ENCODE measurements around the gene CUTA. TPM values are rescaled to one million over a fixed set of nuclear protein-coding genes. Genes with fewer than 3 reads are reported as not detected.
"Not testable (repeated sequence)": the region's sequence is repeated elsewhere in the genome, so short reads cannot be mapped to it uniquely, and the experiment has no call there.

The CUTA gene
- polyA plus RNA-seq, 1 experiment = 298 TPM

DNA sequence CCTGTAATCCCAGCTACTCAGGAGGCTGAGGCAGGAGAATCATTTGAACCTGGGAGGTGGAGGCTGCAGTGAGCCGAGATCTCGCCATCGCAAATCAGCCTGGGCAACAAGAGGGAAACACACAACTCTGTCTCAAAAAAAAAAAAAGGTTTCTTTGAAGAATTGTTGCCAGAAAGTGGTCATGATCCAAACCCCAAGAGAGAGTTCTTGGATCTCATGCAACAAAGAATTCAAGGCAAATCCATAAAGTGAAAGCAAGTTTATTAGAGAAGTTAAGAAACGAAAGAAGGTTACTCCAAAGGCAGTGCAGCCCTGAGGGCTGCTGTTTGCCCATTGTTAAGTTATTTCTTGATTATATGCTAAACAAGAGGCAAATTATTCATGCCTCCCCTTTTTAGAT, 40.7 kb downstream of the CUTA start:
- no peak overlapping the region for H3K27ac ChIP-seq (ENCODE audit: low read depth, low read length)
- H3K27me3 ChIP-seq (ENCODE audit: control insufficient read depth, insufficient read depth, low read length) = no peaks in the 10 kb centered on the region
- TF ChIP-seq, protein P1, sequence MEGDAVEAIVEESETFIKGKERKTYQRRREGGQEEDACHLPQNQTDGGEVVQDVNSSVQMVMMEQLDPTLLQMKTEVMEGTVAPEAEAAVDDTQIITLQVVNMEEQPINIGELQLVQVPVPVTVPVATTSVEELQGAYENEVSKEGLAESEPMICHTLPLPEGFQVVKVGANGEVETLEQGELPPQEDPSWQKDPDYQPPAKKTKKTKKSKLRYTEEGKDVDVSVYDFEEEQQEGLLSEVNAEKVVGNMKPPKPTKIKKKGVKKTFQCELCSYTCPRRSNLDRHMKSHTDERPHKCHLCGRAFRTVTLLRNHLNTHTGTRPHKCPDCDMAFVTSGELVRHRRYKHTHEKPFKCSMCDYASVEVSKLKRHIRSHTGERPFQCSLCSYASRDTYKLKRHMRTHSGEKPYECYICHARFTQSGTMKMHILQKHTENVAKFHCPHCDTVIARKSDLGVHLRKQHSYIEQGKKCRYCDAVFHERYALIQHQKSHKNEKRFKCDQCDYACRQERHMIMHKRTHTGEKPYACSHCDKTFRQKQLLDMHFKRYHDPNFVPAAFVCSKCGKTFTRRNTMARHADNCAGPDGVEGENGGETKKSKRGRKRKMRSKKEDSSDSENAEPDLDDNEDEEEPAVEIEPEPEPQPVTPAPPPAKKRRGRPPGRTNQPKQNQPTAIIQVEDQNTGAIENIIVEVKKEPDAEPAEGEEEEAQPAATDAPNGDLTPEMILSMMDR (IDR thresholded peaks at IDR 0.05; ENCODE audit: low read depth, low read length) = no peak
- H3K9me3 ChIP-seq (ENCODE audit: control insufficient read depth, insufficient read depth, low read length) = no peaks in the 10 kb centered on the region
- no peak for DNase-seq (ENCODE audit: low read depth, low spot score)
- POLR2A ChIA-PET = no interaction called here
- CTCF ChIA-PET = no interaction called here
- no peak overlapping the region for H3K4me3 ChIP-seq (ENCODE audit: low read depth, low read length)

DNA sequence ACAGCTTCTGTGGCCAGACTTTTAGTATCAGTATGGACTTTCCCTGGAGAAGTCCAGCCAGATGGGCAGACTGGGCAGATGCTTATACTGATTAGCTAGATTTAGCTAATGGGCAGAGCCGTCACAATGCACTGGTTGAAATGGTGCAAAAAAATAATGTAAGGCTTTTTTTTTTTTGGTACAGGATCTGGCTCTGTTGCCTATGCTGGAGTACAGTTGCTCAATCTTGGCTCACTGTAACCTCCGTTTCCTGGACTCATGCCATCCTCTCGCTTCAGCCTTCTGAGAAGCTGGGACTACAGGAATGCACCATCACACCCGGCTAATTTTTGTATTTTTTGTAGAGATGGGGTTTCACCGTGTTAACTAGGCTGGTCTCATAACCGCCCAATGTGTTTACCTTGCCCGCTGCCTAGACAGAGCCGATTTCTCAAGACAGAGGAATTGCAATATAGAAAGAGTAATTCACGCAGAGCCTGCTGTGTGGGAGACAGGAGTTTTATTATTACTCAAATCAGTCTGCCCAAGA, 42.7 kb downstream of the CUTA start:
- H3K9me3 ChIP-seq (ENCODE audit: control insufficient read depth, insufficient read depth, low read length) = no peaks in the 10 kb centered on the region
- CTCF ChIA-PET = interaction anchor here (1.2 to 1.5 kb wide), 4 partner anchors 9 to 15 kb away, joined by 3 to 14 read pairs (median 6); no protein-coding TSS in a partner anchor
- TF ChIP-seq, protein P1 (IDR thresholded peaks at IDR 0.05; ENCODE audit: low read depth, low read length) = no peak
- no peaks in the 10 kb centered on the region for H3K27me3 ChIP-seq (ENCODE audit: control insufficient read depth, insufficient read depth, low read length)
- no peak overlapping the region for H3K27ac ChIP-seq (ENCODE audit: low read depth, low read length)
- H3K4me3 ChIP-seq (ENCODE audit: low read depth, low read length) = no peak overlapping the region
- POLR2A ChIA-PET = interaction anchor here (0.7 kb wide), 1 partner anchor 335 kb away, joined by 3 read pairs; no protein-coding TSS in a partner anchor
- DNase-seq (ENCODE audit: low read depth, low spot score) = peak; percentile 59

DNA sequence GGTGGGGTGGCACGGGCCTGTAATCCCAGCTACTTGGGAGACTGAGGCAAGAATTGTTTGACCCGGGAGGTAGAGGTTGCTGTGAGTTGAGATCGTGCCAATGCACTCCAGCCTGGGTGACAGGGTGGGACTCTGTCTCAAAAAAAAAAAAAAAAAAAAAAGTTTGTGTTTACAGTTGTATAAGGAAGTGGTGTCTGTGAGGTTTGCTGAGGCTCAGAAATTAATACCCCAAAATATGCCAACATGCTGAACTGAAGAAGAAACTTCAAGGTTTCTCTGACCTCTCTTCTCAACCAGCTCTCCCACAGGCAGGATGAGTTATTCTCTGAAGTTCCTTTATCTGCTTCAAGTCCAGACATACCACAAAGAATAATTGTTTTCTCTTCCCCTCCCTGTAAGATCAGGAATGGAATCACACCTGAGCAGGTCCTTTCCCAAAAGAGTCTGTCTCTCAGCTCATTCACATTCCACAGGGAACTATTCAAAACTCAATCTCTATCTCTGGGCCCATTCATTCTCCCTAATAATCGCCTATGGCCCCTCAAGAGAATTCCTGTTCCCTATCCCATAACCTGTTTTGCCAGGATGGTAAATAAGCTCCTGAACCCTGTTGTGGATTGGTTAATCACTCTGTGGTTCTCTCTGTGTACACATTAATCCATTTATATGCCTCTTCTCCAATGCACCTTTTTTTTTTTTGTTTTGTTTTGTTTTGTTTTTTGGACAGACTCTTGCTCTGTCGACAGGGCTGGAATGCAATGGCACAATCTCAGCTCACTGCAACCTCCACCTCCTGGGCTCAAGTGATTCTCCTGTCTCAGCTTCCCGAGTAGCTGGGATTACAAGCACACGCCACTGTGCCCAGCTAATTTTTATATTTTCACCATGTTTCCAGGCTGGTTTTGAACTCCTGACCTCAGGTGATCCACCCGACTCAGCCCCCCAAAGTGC, 43.7 kb downstream of the CUTA start:
- CTCF ChIA-PET = interaction anchor here (0.8 to 1.5 kb wide), 3 partner anchors 10 to 337 kb away, joined by 3 to 14 read pairs (median 5); partner anchors contain the start of gene UQCC2
- no peak for DNase-seq (ENCODE audit: low read depth, low spot score)
- H3K27me3 ChIP-seq (ENCODE audit: control insufficient read depth, insufficient read depth, low read length) = no peaks in the 10 kb centered on the region
- TF ChIP-seq, protein P1 (IDR thresholded peaks at IDR 0.05; ENCODE audit: low read depth, low read length) = no peak
- POLR2A ChIA-PET = interaction anchor here (0.7 to 1.1 kb wide), 2 partner anchors 54 to 336 kb away, joined by 3 read pairs; no protein-coding TSS in a partner anchor
- H3K4me3 ChIP-seq (ENCODE audit: low read depth, low read length) = no peak overlapping the region
- no peaks in the 10 kb centered on the region for H3K9me3 ChIP-seq (ENCODE audit: control insufficient read depth, insufficient read depth, low read length)
- H3K27ac ChIP-seq (ENCODE audit: low read depth, low read length) = no peak overlapping the region

DNA sequence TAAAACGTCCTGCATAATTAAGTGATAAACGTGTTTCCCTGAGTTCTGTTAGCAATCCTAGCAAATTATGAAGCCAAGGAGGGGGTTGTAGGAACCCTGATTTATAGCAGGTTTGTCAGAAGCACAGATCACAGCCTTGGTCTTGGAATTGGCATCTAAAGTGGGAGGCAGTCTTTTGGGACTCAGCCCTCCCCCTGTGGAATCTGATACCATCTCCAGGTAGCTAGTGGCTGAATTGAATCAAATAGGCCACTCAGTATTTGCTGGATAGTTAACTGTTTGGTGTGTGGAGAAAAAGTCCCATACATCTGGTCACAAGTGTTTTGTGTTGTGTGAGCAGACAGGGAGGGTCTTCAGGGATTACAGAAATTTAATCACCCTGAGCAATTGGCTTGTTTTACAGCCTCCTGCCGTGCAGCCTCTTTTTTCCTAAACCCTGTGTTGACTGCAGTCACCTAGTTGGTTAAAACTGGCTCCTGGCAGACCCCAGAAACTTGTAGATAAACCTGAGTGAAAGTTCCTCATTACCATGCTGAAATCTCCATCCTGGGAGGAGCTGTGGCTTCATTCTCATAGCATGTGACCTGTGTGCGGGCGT, 45.3 kb downstream of the CUTA start:
- Histone ChIP-seq H3K27ac (ENCODE audit: low read depth, low read length) (no peak overlapping the region), H3K9me3 (ENCODE audit: control insufficient read depth, insufficient read depth, low read length) (no peaks in the 10 kb centered on the region), H3K27me3 (ENCODE audit: control insufficient read depth, insufficient read depth, low read length) (no peaks in the 10 kb centered on the region), H3K4me3 (ENCODE audit: low read depth, low read length) (no peak overlapping the region)
- DNase-seq (ENCODE audit: low read depth, low spot score) = no peak
- TF ChIP-seq, protein P1 (IDR thresholded peaks at IDR 0.05; ENCODE audit: low read depth, low read length) = no peak
- ChIA-PET CTCF (no interaction called here), POLR2A (no interaction called here)

DNA sequence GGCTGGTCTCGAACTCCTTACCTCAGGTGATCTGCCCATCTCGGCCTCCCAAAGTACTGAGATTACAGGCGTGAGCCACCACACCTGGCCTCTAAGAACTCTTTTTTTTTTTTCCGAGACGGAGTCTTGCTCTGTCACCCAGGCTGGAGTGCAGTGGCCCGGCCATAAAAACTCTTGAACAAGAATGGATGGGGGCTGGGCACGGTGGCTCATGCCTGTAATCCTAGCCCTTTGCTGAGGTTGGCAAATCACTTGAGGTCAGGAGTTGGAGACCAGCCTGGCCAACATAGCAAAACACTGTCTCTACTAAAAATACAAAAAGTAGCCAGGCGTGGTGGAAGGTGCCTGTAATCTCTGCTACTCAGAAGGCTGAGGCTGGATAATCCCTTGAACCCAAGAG, 46.0 kb downstream of the CUTA start:
- H3K27me3 ChIP-seq (ENCODE audit: control insufficient read depth, insufficient read depth, low read length); H3K9me3 ChIP-seq (ENCODE audit: control insufficient read depth, insufficient read depth, low read length); H3K27ac ChIP-seq (ENCODE audit: low read depth, low read length); POLR2A ChIA-PET; H3K4me3 ChIP-seq (ENCODE audit: low read depth, low read length); CTCF ChIA-PET; DNase-seq (ENCODE audit: low read depth, low spot score): not testable (repeated sequence)

DNA sequence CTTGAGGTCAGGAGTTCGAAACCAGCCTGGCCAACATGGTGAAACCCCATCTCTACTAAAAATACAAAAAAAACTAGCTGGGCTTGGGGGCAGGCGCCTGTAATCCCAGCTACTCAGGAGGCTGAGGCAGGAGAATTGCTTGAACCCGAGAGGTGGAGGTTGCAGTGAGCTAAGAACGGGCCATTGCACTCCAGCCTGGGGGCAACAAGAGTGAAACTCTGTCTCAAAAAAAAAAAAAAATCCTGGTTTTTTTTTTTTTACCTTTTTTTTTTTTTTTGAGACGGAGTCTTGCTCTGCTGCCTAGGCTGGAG, 50.2 kb downstream of the CUTA start:
- H3K27me3 ChIP-seq (ENCODE audit: control insufficient read depth, insufficient read depth, low read length); H3K9me3 ChIP-seq (ENCODE audit: control insufficient read depth, insufficient read depth, low read length); H3K4me3 ChIP-seq (ENCODE audit: low read depth, low read length); POLR2A ChIA-PET; DNase-seq (ENCODE audit: low read depth, low spot score); H3K27ac ChIP-seq (ENCODE audit: low read depth, low read length): not testable (repeated sequence)
- CTCF ChIA-PET = interaction anchor here (0.7 to 0.8 kb wide), 2 partner anchors 23 to 267 kb away, joined by 3 read pairs; no protein-coding TSS in a partner anchor

Data from AG04450 (cell line).